ENCODE measurements around the gene KIF5B. TPM values are rescaled to one million over a fixed set of nuclear protein-coding genes. Genes with fewer than 3 reads are reported as not detected.

KIF5B gene
- total and polyA plus RNA-seq, 4 donors = 12.2 to 42.0 (median 22.9) TPM

DNA sequence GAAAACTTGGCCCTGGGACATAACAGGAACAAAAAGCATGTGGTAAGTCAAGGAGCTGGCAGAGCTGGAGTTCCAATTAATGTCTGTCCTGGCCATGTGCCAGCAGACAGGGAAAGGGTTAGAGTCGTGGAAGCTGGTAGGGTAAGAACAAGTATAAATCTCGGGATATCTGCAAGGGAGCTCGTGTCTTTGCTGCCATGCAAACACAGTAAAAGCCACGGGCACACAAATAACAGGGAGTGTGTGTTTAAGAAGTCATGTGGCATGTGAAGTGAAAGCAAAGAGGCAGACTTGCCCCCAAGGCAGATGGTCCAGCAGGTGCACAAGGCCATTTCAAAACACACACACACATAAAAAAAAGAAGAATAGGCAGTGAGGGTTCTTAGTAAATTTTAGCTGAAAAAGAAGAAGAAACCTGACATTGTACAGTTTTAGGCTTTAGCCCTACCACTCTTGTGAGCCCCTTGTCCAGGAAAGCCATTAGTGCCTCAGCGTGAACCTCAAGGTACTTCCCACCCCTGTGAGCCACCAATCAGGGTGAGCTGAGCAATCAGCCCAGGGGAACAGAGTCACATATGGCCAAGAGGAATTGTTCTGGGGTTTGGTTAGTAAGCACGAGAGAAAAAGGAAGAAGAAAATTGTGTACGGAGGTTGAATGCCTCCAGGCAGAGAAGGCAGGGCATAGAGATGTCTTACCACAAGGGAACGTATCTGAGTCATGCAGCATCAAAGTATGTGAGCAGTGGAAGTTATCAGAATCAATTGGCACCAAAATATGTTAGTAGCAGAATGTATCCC is 94.7 kb downstream of the KIF5B start:
- no peak for TF ChIP-seq SP1 (IDR thresholded peaks at IDR 0.05)
- 72% methylated on average over 8 of the region's 8 CpGs for WGBS
- H3K4me1 ChIP-seq (ENCODE audit: control insufficient read depth in 4 of 4, insufficient read depth in 4 of 4, low read length in 3 of 4) = peaks cover 0 to 3% (median 1%) of the 10 kb centered on the region in 4 donors
- no peaks in the 10 kb centered on the region for H3K27me3 ChIP-seq (ENCODE audit: control insufficient read depth in 4 of 4, insufficient read depth in 4 of 4, low read length in 3 of 4)
- H3K27ac ChIP-seq (ENCODE audit: low read depth in 1 of 2, low read length in 2 of 2) = no peak overlapping the region
- no peak for DNase-seq (ENCODE audit: low spot score)
- no peak overlapping the region for H3K9ac ChIP-seq (ENCODE audit: low read depth in 1 of 2, low read length in 2 of 2)
- no peak overlapping the region for H3K4me3 ChIP-seq (ENCODE audit: low read depth in 1 of 3, low read length in 3 of 3)
- no peaks in the 10 kb centered on the region for H3K9me3 ChIP-seq (ENCODE audit: control insufficient read depth in 4 of 4, low read length in 3 of 4)
- H3K36me3 ChIP-seq (ENCODE audit: control insufficient read depth in 4 of 4, insufficient read depth in 3 of 4, low read depth in 1 of 4, low read length in 3 of 4) = no peaks in the 10 kb centered on the region

DNA sequence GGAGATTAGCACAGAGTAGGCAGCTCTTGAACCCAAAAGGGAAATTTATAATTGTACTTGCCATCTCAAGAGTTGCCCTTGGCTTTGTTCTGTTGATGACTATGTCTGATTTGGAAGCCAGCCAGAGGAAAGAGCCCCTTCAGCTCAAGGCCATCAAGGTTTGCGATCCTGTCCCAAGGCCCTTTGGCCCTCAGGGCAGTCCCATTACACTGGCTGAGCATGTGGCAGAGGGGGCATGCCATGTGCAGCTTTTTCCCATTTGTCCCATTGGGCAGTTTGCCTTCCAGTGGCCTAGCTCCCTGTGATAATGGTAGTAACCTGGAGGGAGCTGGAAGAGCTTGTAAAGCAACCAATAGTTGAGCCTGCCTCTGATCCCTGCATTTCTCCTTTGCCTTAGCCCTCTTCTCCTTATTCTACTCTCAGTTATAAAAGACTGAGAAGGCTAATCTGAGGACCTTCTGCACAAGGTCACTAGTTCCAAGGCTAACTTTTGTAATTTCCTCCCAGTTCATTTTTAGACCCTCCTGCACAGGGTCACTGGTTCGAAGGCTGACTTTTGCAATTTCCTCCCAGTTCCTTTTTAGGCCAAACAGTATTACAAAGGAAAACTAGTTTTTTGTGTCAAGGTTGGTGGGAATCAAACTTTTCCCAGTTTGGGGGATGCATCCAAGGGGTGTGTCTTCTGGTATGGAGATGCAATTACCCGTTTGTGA is 96.6 kb downstream of the KIF5B start:
- H3K27ac ChIP-seq (ENCODE audit: low read depth in 1 of 2, low read length in 2 of 2) = no peak overlapping the region
- no peak for TF ChIP-seq JUND (IDR thresholded peaks at IDR 0.05)
- TF ChIP-seq HNF4G (IDR thresholded peaks at IDR 0.05) = no peak
- TF ChIP-seq, protein P1, sequence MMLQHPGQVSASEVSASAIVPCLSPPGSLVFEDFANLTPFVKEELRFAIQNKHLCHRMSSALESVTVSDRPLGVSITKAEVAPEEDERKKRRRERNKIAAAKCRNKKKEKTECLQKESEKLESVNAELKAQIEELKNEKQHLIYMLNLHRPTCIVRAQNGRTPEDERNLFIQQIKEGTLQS (IDR thresholded peaks at IDR 0.05) = no peak
- TF ChIP-seq NR2F2 (IDR thresholded peaks at IDR 0.05) = peak; percentile 59
- peak in 1 of 2 donors; percentile 50 for TF ChIP-seq RXRA (IDR thresholded peaks at IDR 0.05)
- no peak for DNase-seq (ENCODE audit: low spot score)
- H3K4me1 ChIP-seq (ENCODE audit: control insufficient read depth in 4 of 4, insufficient read depth in 4 of 4, low read length in 3 of 4) = peaks cover 0 to 3% (median 1%) of the 10 kb centered on the region in 4 donors
- WGBS = 46% methylated on average over 3 of the region's 3 CpGs
- H3K9ac ChIP-seq (ENCODE audit: low read depth in 1 of 2, low read length in 2 of 2) = no peak overlapping the region
- H3K36me3 ChIP-seq (ENCODE audit: control insufficient read depth in 4 of 4, insufficient read depth in 3 of 4, low read depth in 1 of 4, low read length in 3 of 4) = no peaks in the 10 kb centered on the region
- no peaks in the 10 kb centered on the region for H3K27me3 ChIP-seq (ENCODE audit: control insufficient read depth in 4 of 4, insufficient read depth in 4 of 4, low read length in 3 of 4)
- no peak overlapping the region for H3K4me3 ChIP-seq (ENCODE audit: low read depth in 1 of 3, low read length in 3 of 3)
- H3K9me3 ChIP-seq (ENCODE audit: control insufficient read depth in 4 of 4, low read length in 3 of 4) = no peaks in the 10 kb centered on the region

Small RNAs within 50 kb of the gene (small RNA-seq; reads per million reads assigned to genes)
- gene RF00019 = not detected
- not detected for gene RN7SL825P

Other genes with a start within 250 kb of the KIF5B start
- gene ARHGAP12, start 127.6 kb downstream of the KIF5B start, total RNA-seq = 10 to 100 TPM; 15.2 to 29.1 TPM
- gene ARHGAP12, start 127.6 kb downstream of the KIF5B start, polyA plus RNA-seq = 1 to 10 TPM; 7.0 to 9.3 TPM

All from liver (tissue), 10 donors.